LNCAP (cell line): ENCODE measurements around the gene CCR6.

Experiments used
- TF ChIP-seq, protein P1 (sequence below): fragments of 450-650 bp; IDR thresholded peaks from 2 replicates; pipeline ENCODE4 v1.5.1; 2017; ENCODE audit warnings: mild to moderate bottlenecking

Gene CCR6

GRCh38 chr6:167094436-167094819 lies 28.5 kb upstream of the CCR6 start:
- TF ChIP-seq, protein P1, sequence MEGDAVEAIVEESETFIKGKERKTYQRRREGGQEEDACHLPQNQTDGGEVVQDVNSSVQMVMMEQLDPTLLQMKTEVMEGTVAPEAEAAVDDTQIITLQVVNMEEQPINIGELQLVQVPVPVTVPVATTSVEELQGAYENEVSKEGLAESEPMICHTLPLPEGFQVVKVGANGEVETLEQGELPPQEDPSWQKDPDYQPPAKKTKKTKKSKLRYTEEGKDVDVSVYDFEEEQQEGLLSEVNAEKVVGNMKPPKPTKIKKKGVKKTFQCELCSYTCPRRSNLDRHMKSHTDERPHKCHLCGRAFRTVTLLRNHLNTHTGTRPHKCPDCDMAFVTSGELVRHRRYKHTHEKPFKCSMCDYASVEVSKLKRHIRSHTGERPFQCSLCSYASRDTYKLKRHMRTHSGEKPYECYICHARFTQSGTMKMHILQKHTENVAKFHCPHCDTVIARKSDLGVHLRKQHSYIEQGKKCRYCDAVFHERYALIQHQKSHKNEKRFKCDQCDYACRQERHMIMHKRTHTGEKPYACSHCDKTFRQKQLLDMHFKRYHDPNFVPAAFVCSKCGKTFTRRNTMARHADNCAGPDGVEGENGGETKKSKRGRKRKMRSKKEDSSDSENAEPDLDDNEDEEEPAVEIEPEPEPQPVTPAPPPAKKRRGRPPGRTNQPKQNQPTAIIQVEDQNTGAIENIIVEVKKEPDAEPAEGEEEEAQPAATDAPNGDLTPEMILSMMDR: no peak

GRCh38 chr6:167094820-167095637 lies 27.9 kb upstream of the CCR6 start:
- TF ChIP-seq, protein P1: no peak

- TF ChIP-seq, protein P1: no peak
These were observed 27.0 kb upstream of the CCR6 start for GRCh38 chr6:167095888-167096287.

- TF ChIP-seq, protein P1: no peak
These were observed 25.9 kb upstream of the CCR6 start for GRCh38 chr6:167096991-167097390.

- TF ChIP-seq, protein P1: no peak
These were observed 25.1 kb upstream of the CCR6 start for GRCh38 chr6:167097770-167098169.

DNA sequence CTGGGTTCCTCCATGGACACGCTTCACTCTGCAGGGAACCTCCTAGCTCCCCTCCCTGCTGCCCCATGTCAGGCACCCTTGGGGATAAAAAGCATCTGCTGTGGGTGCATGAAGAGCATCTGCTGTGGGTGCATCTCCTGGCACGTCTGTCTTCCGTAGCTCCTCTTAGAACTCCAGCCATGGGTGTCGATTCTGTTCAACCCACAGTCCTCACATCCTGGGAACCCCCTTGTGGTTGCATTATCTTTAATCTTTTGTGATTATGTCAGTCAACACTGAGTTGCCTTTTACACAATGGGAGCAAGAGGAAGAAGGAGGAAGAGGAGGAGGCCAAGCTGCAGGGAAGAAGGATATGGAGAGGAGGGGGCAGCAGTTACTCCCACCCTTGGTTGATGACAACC lies 24.1 kb upstream of the CCR6 start:
- TF ChIP-seq, protein P1: no peak

GRCh38 chr6:167099707-167100106 lies 23.2 kb upstream of the CCR6 start:
- TF ChIP-seq, protein P1: no peak
